Esophagus (tissue), 2 donors: ENCODE results near the gene HIP1. TPM values are rescaled to one million over a fixed set of nuclear protein-coding genes. Genes with fewer than 3 reads are reported as not detected.
"Not testable (repeated sequence)": the region's sequence is repeated elsewhere in the genome, so short reads cannot be mapped to it uniquely, and the experiment has no call there.

Source experiments
- H3K27ac ChIP-seq, 2 donors: one replicate each; pipeline ENCODE4 v1.5.1; 2013; ENCODE audit warnings: low read depth in 2 of 2, mild to moderate bottlenecking in 2 of 2, inconsistent platforms in 1 of 2, low read length in 1 of 2, moderate library complexity in 1 of 2
- H3K27me3 ChIP-seq, 2 donors: one replicate each; pipeline ENCODE4 v1.6.1; 2013; ENCODE audit warnings: low read length in 2 of 2, control low read depth in 1 of 2, mild to moderate bottlenecking in 1 of 2; ENCODE audit not compliant: insufficient read depth in 2 of 2, control insufficient read depth in 1 of 2
- H3K36me3 ChIP-seq, 2 donors: one replicate each; pipeline ENCODE4 v1.6.1; 2013; ENCODE audit warnings: low read length in 1 of 2; ENCODE audit not compliant: control insufficient read depth in 2 of 2, insufficient read depth in 2 of 2
- H3K4me1 ChIP-seq, 2 donors: one replicate each; pipeline ENCODE4 v1.6.1; 2013; ENCODE audit warnings: low read length in 1 of 2; ENCODE audit not compliant: control insufficient read depth in 2 of 2, insufficient read depth in 2 of 2
- H3K4me3 ChIP-seq, 2 donors: one replicate each; pipeline ENCODE4 v1.5.1; 2013; ENCODE audit warnings: low read length in 2 of 2, mild to moderate bottlenecking in 2 of 2, low read depth in 1 of 2, moderate library complexity in 1 of 2
- H3K9me3 ChIP-seq, 2 donors: one replicate each; pipeline ENCODE4 v1.6.1; 2013; ENCODE audit warnings: mild to moderate bottlenecking in 2 of 2, low read depth in 1 of 2, low read length in 1 of 2, moderate library complexity in 1 of 2; ENCODE audit not compliant: control insufficient read depth in 2 of 2, insufficient read depth in 1 of 2
- WGBS, 2 donors: extraction: QIAGEN DNeasy Blood & Tissue Kit; methylation state at CpG; one replicate each; pipeline ENCODE4 v1.1.7; 2013; 5-methylcytosine and 5-hydroxymethylcytosine counted together
- polyA plus RNA-seq, 2 donors: library from polyadenylated mRNA; stranded (reverse); fragments of 200-250 nt; gene quantifications; one replicate each; pipeline ENCODE4 v1.2.3, GENCODE V29; 2013
- donor health status: healthy with polysubstance abuse.
- donor health status: Bipolar disorder and iron deficiency.

HIP1 gene
- polyA plus RNA-seq, 2 donors, result 1.8 to 2.2 TPM

GRCh38 chr7:75609416-75609815 is 129.3 kb downstream of the HIP1 start:
- H3K4me3 ChIP-seq, H3K27me3 ChIP-seq, H3K9me3 ChIP-seq, H3K4me1 ChIP-seq, H3K36me3 ChIP-seq, H3K27ac ChIP-seq: not testable (repeated sequence)
- 87 to 90% methylated on average over 11 of the region's 11 CpGs for WGBS, 2 donors

GRCh38 chr7:75608451-75609122 is 130.2 kb downstream of the HIP1 start:
- Histone ChIP-seq H3K4me1 (peaks cover 0 to 2% of the 10 kb centered on the region in 2 donors), H3K27ac (no peak overlapping the region), H3K9me3 (no peaks in the 10 kb centered on the region), H3K27me3 (no peaks in the 10 kb centered on the region), H3K36me3 (no peaks in the 10 kb centered on the region), H3K4me3 (no peak overlapping the region)
- 78 to 82% methylated on average over 8 of the region's 8 CpGs for WGBS, 2 donors

GRCh38 chr7:75604408-75604807 is 134.3 kb downstream of the HIP1 start:
- no peak overlapping the region for H3K27ac ChIP-seq
- H3K36me3 ChIP-seq, result no peaks in the 10 kb centered on the region
- no peaks in the 10 kb centered on the region for H3K9me3 ChIP-seq
- WGBS, 2 donors, result 87% methylated on average over 3 of the region's 3 CpGs
- no peak overlapping the region for H3K4me3 ChIP-seq
- no peaks in the 10 kb centered on the region for H3K4me1 ChIP-seq
- H3K27me3 ChIP-seq, result no peaks in the 10 kb centered on the region

- H3K4me1 ChIP-seq, H3K36me3 ChIP-seq, H3K4me3 ChIP-seq, H3K27me3 ChIP-seq, H3K9me3 ChIP-seq, H3K27ac ChIP-seq: not testable (repeated sequence)
- WGBS, 2 donors, result 83 to 92% methylated on average over 9 of the region's 9 CpGs
Observed at GRCh38 chr7:75602831-75603230, 135.9 kb downstream of the HIP1 start.

GRCh38 chr7:75601539-75601938 is 137.2 kb downstream of the HIP1 start:
- H3K4me3 ChIP-seq, result no peak overlapping the region
- no peak overlapping the region for H3K27ac ChIP-seq
- 97 to 98% methylated on average over 6 of the region's 6 CpGs for WGBS, 2 donors
- H3K27me3 ChIP-seq, result no peaks in the 10 kb centered on the region
- no peaks in the 10 kb centered on the region for H3K36me3 ChIP-seq
- H3K9me3 ChIP-seq, result no peaks in the 10 kb centered on the region
- H3K4me1 ChIP-seq, result no peaks in the 10 kb centered on the region

- H3K4me1 ChIP-seq, H3K36me3 ChIP-seq, H3K4me3 ChIP-seq, H3K27me3 ChIP-seq, H3K27ac ChIP-seq, H3K9me3 ChIP-seq: not testable (repeated sequence)
- WGBS, 2 donors, result 88 to 90% methylated on average over 4 of the region's 4 CpGs
Observed at GRCh38 chr7:75600748-75601147, 138.0 kb downstream of the HIP1 start.

- H3K27ac ChIP-seq, result peak overlapping the region; percentile 18 to 28
- WGBS, 2 donors, result 49% methylated on average over 13 to 15 of the region's 15 CpGs
Observed at GRCh38 chr7:75599244-75599781, 139.4 kb downstream of the HIP1 start.

GRCh38 chr7:75596727-75597614 is 141.8 kb downstream of the HIP1 start:
- 76 to 80% methylated on average over 16 of the region's 16 CpGs for WGBS, 2 donors
- Histone ChIP-seq H3K9me3 (no peaks in the 10 kb centered on the region), H3K27me3 (no peaks in the 10 kb centered on the region), H3K4me3 (no peak overlapping the region), H3K27ac (no peak overlapping the region), H3K4me1 (no peaks in the 10 kb centered on the region), H3K36me3 (peaks cover 0 to 5% of the 10 kb centered on the region in 2 donors)

More at GRCh38 chr7:75599244-75599781, 139.4 kb downstream of the HIP1 start:
- H3K27me3 ChIP-seq, result no peaks in the 10 kb centered on the region
- H3K36me3 ChIP-seq, result no peaks in the 10 kb centered on the region
- no peaks in the 10 kb centered on the region for H3K9me3 ChIP-seq
- no peaks in the 10 kb centered on the region for H3K4me1 ChIP-seq
- no peak overlapping the region for H3K4me3 ChIP-seq

- Histone ChIP-seq H3K9me3 (no peaks in the 10 kb centered on the region), H3K27ac (no peak overlapping the region), H3K4me3 (no peak overlapping the region), H3K4me1 (no peaks in the 10 kb centered on the region), H3K36me3 (peaks cover 0 to 6% of the 10 kb centered on the region in 2 donors), H3K27me3 (no peaks in the 10 kb centered on the region)
- WGBS, 2 donors, result 95 to 99% methylated on average over 4 of the region's 4 CpGs
Observed at GRCh38 chr7:75595766-75596165, 143.0 kb downstream of the HIP1 start.
